HG02943 (cell line): ENCODE results near the gene NUDT17.

Experiments
- ATAC-seq: cut with Tn5 transposase; IDR thresholded peaks from one replicate; pipeline ENCODE4 v1.9.1; 2021; ENCODE audit warnings: mild to moderate bottlenecking, low read depth, moderate library complexity; ENCODE audit not compliant: unreplicated experiment

NUDT17 gene

DNA sequence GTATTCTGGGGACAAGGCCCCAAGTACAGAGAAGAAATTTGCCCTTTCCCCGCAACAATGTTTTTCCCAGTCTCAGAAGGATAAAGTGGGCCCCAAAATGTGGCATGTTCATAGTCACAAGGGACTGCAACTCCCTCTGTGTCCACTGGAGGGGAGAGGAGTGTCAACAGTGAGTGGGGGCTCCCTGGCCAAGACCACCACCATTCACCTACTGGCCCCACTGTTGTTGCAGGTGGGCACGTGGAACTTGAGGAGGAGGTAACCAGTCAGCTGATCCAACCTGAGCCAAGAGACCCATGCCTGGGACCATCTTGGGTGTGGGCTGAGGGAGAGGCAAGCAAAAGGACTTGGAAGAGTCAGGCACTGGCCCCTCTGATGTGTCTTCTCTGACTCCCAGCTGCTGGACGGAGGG lies 777 bp downstream of the NUDT17 start:
- ATAC-seq: no peak

DNA sequence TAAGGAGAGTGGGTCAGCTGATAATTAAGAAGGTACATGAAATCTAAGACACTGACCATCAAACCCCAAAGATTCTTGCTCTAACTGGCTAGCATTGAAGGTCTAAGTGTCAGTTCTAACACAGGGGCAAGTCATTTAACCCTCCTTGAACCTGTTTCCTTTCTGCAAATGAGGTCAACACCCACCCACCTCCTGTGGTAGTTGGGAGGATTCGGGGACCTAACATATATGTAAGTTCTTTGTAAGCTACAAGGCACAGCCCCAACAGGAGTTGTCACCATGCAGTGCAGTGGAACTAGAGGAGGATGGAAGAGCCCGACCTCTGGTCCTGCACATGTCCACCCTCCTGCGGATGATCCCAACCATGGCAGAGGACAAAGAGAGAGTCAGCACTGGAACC lies 2.4 kb downstream of the NUDT17 start:
- no peak for ATAC-seq

DNA sequence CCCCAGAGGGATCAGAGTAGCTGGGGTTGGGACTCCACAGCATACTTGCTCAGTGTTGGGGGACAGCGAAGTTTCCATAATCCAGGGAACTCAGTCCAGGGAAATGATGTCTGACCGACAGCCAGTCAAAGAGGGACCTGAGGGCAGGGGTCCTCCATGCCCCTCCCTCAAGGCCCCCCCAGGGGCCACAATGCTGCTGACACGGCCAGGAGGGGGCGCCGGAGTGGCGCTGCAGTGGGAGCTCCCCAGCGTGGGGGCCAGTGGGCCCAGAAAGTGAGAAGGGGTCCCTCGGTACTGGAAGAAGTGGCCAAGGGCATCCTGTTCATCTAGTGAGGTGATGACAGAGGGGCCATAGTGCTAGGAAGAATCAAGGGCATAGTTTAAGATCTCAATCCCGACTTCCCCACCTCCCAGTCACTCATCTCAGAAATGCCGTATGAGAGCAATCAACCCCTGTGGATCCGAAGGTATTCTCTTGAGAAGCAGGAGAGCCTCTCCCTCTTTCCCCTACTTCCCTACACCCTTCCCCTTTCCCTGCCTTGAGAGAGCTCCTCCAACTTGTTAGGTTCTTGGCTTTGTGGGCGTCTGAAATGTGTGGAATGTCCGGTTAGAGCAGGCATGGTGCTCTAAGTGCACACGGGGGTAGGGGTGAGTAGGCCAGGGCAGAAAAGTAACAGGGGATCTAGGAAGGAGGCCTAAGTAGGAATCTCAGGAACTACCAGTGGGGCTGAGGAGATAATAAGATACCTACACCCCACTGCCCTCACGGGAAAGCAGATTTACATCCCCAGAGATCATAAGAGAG lies 4.1 kb downstream of the NUDT17 start:
- no peak for ATAC-seq

DNA sequence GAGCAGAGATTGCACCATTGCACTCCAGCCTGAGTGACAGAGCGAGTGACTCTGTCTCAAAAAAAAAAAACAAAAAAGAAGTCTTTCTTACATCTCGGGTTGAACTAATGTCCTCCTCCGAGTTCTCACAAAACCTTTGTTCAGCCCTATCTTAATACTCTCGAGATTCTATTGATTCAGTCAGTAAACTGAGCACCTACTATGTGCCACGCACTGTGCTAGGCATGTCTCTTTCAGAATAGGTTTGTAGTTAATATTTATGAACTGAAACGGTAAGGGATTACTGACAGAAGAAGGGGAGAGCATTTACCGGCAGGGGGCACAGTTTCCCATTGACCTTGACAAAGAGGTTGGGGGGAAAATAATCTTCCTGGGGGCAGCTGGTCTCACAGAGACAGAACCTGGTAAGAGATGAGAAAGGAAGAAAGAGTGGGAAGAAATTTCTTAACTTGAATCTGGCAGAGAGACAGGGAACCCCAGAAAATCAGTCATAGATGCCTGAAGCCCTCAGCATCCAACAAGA lies 10.1 kb downstream of the NUDT17 start:
- no peak for ATAC-seq

DNA sequence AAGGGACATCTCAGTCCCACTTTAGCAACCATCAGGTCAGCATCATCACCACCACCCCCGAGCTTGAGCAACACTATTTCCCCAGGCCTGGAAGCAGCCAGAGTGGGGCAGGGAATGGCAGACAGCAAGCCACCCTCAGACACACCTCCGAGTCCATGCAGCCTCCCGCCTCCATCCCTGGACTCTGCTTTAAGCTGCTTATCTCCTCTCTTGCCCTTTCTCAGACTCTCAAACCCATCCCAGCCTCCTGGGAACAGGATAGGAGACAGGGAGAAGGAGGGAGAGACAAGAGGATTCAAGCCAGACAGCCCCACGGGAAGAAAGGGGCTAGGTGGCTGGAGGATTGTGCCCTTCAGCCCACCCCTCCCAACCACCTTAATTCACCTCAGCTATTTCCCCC lies 11.7 kb downstream of the NUDT17 start:
- ATAC-seq: no peak

DNA sequence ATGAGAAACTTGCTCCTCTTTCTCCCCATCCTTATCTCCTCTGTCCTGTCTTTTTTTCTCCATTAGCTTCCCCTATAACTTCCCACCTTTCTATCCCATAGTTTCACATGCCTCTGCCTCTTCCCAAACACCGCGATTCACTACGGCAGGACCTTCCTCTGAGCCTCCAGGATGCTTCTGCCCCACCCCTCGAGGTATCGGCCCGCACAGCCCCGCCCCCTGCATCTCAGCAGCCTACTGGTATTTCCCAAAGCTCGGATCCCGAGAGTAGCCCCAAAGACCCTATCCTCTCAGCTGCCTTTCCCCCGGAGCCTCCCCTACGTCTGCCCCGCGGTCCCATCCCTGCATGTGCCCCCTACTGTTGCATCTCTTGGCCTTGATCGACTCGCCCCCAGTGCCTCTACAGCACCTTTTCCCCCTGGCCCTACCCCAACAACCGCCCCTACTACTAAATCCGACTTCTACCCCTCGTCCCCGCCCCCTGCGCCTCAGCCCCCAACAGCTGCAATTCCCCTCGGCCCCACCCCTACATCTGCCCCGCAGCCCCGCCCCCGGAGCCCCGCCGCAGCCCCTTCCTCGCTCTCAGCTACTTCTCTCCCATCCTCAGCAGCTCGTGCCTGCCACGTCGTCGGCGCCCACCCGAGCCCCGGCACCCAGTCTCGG lies 12.9 kb downstream of the NUDT17 start:
- ATAC-seq: no peak

DNA sequence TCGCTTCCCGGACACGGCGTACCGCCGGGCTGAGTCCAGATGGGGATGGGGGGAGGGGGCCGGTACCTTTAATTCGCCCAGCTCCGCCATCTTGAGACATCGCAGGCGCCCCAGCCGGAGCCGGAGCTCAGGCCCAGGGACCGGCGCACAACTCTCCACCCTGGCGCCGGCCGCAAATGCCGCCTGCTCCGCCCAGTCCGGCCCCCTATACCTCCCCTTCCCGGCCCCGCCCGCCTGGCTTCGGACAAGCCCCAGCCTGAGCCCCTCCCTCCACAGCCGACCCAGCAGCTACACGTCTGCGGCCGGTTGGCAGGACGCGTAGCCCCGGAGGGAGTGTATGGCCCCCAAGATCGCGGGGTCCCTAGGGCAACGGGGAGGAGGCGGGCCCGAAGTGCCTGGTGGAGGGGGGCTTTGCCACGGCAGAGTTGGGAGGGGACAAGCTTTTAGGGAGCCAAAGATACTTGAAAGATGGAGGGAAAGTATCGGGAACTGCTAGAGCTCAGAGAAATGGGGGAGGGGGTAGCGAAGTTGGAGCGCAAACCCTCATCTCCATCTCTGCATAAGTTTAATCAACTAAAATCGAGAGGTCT lies 13.6 kb downstream of the NUDT17 start, which contains the start of gene PIAS3:
Gene PIAS3 (minus strand): TSS at position 181 of the 590 bp plus-strand sequence. CDS start 91 bp downstream, at position 90.
- ATAC-seq: peak; percentile 75

DNA sequence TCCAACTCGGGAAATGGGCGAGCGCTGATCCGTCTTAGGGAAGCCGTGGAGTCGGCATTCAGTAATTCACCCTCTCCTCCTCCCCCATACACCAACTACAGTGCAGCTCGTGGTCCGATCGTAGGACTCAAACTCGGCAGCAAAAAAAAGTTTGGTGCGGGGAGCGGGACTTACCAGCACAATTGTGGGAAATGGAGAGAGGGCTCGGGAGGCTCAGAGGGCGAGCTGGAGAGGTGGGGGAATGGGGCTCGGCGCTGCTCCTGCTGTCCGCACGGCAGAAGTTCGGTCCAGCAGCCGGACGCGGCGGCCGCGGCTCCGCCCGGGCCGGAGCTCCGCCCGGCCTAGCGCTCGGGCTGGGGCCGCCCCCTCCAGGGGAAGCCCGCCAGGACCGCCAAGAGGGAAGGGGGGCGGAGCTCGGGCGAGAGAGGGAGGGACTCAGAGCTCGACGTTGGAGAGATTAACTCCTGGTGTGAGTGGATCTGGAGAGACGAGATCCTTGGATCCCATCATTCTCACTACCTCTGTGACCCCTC lies 14.1 kb downstream of the NUDT17 start:
- peak; percentile 61 for ATAC-seq

DNA sequence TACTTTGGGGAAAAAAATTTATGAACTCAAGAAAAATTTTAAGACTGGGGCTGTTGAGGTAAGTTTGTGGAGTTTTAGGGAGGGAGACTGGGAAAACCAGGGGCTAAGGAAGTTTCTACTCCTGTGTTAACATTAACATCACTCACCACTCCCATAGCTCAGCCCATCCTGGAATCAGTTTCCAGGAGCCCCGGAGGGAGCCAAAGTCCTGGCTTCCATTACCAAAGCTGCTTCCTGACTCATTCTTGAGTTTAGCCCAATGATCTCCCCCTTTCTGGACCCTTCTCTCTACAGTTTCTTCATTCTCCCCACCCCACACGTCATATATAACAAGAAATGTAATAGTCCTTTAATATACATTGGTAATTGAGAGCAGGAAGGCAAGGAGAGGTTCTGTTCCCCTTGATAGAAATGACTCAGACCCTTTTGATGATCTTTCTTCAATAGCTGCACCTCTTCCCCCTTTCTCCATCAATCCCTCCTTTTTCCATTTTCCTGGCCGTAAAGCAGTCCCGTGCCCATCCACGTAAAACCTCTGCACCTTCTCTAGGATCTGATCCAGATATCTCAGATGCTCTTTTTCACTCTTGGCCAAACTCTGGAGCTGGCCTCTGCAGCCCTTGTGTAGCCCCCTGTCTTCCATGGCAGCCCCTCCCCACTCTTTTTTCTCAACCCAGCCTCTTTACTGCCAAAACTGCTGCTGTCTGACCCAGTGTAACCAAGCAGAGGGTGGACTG lies 18.0 kb downstream of the NUDT17 start:
- no peak for ATAC-seq

DNA sequence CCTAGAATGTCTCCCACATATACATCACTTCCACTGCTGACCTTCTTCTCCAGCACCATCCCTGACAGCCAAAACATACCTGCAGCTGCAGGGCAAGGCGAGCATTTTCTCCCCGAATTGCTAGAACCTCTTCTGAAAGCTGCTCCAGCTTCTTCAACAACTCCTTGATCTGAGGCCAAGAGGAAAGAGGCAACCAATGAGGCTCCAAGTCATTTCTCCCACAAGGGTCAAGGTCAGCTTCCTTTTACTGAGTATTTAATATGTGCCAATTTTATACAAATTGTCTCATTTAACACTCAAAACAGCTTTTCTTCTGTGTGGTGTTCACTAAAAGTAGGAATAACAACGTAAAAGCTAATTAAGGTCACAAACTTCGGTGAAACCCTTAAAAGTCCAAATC lies 22.8 kb downstream of the NUDT17 start:
- no peak for ATAC-seq

DNA sequence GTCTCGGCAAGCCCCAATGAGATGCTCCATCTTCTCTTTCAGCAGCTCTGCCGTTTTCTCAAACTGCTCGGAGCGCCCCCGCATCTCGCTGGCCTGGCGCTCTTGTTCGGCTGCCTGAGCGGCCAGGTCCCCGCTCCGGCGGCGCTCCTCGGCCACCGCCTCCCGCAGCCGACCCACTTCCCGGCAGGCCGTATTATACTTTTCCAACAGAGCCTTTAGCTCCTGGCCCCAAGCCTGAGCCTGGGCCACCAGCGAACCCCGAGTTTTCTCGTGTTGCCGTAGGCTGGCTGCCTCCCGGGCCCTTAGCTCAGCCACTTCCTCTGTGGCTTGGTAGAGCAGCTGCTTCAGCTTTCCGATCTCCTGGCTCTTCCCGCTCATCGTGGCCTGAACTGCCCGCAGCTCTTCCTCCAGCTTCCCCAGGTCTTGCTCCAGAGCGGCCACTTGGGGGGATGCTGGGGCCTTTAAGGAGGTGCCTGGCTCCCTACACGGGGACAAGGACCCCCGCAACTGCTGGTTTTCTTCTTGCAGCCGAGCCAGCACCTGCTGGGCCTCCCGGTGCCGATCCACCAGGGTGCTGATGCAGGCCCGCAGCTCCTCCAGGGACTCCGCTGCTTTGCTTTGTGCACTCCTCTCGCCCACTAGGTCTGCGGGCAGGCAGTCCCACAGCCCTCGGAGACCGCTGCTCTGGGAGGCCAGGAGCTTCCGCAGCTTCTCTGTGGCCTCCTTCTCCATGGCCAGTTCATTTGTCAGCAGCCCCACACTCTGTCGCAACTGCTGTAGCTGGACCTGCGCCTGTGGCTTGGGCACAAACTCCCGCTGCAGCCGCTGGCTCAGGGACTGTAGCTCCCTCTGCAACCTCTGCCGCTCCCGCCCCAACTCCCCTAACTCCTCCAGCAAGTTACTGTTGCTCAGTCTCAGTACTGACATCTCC lies 26.8 kb downstream of the NUDT17 start:
- no peak for ATAC-seq

DNA sequence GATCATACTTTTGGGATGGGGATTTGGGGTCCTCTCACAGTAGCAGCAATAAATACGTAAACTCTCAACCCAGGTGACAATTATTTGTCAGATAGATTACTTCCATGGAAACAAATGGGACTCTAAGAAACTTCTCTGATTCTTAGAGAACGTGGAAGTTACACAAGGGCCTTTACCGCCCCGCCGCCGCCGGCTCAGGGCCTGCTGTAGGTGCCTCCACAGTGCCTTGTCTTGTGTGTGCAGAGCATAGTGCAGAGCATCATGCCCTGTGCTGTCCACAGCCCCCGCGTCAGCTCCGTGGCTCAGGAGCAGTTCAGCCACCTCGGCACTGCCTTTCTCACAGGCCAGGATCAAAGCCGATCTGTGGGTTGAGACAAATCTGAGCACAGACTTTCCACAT lies 29.2 kb downstream of the NUDT17 start:
- ATAC-seq: no peak

DNA sequence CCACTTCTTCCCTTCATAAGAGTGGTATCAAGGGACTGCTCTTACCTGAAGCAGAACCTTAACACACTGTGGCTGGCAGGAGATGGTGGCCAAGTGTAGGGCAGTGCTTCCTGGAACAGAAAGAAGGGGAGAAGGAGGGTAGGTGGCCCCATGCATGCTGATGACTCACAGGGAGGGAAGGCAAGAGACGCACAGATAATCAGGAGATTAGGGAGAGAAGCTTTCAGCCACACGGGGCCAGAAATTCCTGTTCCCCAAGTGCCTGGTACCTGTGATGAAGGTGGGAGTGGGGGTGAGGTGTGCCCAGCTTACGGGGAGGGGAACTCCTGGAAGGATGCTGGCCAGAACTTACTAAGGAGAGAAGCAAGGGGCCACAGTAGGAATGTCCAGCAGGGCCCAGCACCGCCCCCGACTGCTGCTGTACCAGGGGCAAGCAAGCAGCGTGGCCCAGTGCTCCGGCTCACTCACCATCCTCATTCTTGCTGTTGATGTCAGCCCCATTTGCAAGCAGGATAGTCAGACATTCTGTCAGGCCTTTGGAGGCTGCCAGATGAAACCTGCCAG lies 32.6 kb downstream of the NUDT17 start:
- no peak for ATAC-seq

DNA sequence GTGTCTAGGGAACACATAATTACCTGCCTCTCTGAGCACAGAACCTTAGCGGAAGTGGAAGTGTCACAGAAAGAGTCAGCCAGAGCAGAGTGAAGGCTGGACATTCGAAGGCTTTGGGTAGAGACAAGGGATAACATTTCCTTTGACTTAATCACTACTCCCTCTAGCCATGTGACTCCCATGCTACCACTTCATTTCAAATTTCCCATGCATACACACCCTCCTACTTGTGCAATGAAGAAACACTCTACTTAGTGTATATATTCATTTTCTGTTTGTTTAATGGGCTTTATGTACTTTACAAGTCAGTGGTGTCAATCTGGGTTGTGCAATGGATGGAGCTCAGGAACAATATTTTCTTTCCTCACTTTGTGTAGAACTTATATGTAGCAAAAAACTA lies 33.3 kb downstream of the NUDT17 start:
- ATAC-seq: no peak

DNA sequence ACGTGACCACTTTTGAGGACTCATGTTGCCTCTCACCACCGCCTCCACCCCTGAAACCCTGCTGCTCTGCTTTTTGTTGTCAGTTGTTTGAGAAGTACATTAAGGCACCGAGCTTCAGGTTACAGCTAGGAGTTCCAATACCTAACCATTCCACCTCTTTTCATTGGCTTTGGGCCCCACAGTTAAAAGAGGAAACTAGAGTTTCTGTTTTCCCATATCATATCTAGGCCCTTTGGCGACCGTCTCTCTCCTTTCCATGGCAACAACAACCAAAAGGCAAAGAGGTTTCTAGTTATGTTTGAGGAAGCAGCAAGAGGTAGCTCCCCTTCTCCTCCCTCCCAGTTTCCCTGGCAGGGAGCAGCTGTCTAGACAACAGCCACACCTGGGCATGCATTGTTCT lies 34.3 kb downstream of the NUDT17 start:
- no peak for ATAC-seq

DNA sequence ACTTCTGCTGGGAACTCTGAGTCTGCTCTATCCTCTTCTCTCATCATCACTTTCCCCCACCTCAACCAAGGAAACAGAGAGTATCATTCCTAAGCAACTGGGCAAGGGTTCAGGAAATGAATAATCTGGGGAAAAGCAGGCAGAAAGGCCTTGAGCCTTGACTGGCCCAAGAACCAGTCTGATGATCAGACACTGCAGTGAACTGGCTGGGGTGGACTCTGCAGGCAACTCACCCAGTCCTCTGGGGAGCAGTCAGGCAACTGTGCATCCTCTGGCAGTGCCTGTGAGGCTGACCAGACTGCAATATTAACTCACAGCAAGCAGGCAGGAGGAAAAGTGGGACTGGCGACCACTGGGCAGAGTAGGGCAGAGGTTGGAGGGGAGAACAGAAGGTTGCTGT lies 39.2 kb downstream of the NUDT17 start:
- no peak for ATAC-seq

DNA sequence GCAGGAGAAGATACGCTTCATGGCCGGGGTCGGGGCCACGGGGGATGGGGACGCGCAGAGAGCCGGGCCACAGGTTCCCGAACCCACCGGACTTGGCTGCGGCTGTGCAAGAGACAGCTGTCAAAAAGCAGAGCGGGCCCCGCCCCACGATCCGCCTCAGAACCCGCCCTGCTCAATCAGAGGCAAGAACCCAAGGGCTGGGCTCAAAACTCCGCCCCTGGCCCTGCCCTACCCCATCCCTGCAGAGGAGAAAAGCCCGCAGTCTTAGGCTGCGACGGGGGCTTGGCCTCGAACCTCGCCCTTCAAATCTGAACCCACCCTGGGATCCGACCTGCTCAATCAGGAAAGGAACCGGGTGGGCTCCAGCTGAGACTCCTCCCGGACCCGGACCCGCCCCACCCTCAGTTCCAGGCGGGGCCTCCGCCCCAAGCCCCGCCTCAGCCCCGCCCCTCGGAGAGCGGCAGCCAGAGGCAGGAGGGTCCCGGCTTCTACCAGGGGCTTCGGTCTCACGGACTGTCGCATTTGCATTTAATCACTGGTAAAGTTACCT lies 40.4 kb downstream of the NUDT17 start, which contains the start of gene ANKRD35:
Gene ANKRD35 (minus strand): TSS at position 129 of the 550 bp plus-strand sequence. CDS start 108 bp downstream, at position 21.
- peak; percentile 85 for ATAC-seq

DNA sequence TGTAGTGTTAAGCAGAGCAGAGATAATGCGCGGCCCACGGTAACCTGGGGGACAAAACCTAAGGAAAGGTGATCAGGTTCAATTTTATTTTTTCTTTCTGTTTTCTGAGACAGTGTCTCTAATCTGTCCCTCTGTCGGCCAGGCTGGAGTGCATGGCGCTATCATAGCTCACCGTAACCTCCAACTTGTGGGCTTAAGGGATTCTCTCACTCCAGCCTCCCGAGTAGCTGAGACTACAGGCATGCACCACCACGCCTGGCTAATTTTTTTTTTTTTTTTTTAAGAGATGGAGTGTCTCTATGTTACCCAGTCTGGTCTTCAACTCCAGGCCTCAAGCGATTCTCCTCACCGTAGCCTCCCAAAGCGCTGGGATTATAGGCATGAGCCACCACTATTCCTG lies 41.0 kb downstream of the NUDT17 start:
- ATAC-seq: no peak

DNA sequence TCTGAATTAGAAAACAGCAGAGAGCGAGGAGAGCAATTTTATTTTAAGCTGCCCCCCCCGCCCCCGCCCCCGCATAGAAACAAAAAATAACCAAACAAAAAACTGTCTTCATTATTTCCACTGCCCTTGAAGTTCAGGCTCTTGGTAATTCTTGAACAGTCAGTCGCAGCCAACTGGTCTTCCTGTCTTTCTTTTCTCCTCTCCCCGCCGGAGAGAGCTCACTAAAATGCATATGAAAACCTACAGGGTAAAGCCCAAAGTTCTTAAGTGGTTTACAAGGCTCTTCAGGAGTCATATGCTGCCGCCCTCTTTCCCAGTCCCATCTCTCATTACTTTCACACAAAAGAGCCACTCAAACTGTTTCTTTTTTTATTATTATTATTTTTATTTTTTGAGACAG lies 41.4 kb downstream of the NUDT17 start:
- ATAC-seq: no peak
